IPS-18c (cell line): ENCODE measurements around the gene GJE1.
"Not testable (repeated sequence)": the region's sequence is repeated elsewhere in the genome, so short reads cannot be mapped to it uniquely, and the experiment has no call there.

ENCODE experiments used
- H3K4me3 ChIP-seq: 2 replicates; pipeline ENCODE4 v1.7.0; 2013; ENCODE audit warnings: low read depth, mild to moderate bottlenecking, low read length, moderate library complexity; ENCODE audit not compliant: insufficient read depth
- H3K9me3 ChIP-seq: one replicate; pipeline ENCODE4 v1.6.1; 2013; ENCODE audit warnings: mild to moderate bottlenecking, low read length, moderate library complexity; ENCODE audit not compliant: control insufficient read depth, insufficient read depth

Gene GJE1, protein sequence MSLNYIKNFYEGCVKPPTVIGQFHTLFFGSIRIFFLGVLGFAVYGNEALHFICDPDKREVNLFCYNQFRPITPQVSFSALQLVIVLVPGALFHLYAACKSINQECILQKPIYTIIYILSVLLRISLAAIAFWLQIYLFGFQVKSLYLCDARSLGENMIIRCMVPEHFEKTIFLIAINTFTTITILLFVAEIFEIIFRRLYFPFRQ

GRCh38 chr6:142132625-142133024, at the start of gene GJE1:
Gene GJE1 (plus strand): TSS chr6:142132925. CDS start chr6:142133159, 234 bp downstream.
- H3K4me3 ChIP-seq = no peak within 1 kb of the TSS
- H3K9me3 ChIP-seq = no peaks in the 10 kb centered on the region

GRCh38 chr6:142087950-142088857, 44.5 kb upstream of the GJE1 start:
- Histone ChIP-seq H3K9me3 (no peaks in the 10 kb centered on the region), H3K4me3 (peak overlapping the region; percentile 40)

DNA sequence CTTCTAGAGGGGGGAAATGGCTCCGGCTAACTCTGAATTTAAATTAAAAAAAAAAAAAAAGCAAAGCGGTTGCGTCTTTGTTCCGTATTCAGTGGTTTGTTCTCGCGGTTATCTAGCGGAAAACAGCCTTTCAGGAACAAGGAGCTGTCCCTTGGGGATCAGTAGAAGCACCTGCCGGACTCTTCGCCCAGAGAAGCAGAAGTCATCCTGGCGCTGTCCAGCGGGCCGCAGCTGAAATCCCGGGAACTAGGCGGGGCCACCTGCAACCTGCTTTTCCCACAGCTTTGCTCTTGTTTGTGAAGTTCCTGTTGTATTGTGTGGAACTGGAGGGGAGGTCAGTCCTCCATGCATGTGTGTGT, 43.9 kb upstream of the GJE1 start:
- Histone ChIP-seq H3K4me3 (peak overlapping the region; percentile 40; the same call in 1 of the 2 replicates), H3K9me3 (no peaks in the 10 kb centered on the region)

DNA sequence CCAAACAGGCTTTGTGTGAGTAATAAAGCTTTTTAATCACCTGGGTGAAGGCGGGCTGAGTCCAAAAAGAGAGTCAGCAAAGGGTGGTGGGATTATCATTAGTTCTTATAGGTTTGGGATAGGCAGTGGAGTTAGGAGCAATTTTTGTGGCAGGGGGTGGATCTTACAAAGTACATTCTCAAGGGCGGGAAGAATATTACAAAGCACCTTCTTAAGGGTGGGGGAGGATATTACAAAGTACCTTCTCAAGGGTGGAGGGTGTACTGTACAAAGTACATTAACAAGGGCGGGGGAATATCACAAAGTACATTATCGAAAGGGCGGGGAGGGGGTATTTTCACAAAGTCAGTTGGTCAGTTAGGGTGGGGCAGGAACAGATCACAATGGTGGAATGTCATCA, 27.9 kb upstream of the GJE1 start:
- not testable (repeated sequence) for H3K4me3 ChIP-seq, H3K9me3 ChIP-seq

GRCh38 chr6:142110820-142111219, 21.9 kb upstream of the GJE1 start:
- H3K9me3 ChIP-seq, H3K4me3 ChIP-seq: not testable (repeated sequence)

DNA sequence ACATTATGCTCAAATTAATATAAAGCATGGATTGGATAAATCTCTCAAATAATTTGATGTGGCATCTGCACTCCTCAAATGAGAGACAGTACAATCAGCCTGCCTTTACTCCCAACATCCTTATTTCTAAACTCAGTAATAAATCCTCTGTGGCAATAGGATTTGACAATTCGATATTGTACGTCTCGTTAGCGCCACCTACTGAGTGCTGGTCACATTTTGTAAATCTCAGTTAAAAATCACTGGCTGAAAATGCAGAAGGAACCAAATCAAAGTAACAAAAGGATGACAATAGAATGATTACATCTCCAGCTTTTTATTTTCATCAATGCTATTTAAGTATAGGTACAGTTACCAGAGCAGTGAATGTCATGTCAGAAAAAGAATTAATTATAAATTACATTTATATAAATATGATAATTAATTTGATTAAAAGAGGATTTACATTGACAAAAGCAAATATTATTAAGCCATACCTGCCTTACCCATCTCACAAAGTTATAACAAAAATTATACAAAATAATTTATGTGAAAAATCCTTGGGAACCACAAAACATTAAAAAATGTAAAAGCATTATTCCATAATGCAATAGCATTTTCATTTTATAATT, 20.2 kb upstream of the GJE1 start:
- Histone ChIP-seq H3K9me3 (no peaks in the 10 kb centered on the region), H3K4me3 (no peak overlapping the region)

GRCh38 chr6:142117366-142117765, 15.4 kb upstream of the GJE1 start:
- Histone ChIP-seq H3K4me3 (no peak overlapping the region), H3K9me3 (no peaks in the 10 kb centered on the region)

DNA sequence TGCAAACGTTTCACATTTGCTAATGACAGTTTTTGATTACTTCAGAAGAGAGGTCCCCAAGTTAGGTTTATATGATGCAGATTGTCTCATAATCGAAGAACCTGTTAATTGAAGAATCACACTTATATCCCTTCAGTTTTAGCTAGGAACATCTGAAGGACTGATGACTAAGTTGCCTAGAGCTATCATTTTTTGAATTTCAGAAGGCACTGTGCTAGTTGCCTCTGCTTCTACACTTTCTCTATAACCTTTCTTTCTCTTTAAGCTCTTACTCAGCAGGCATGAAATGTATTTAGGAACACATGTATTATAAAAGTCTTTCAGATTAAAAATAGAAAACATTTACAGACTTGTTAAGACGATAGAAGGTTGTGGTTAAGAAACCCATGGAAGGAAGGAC, 14.4 kb upstream of the GJE1 start:
- Histone ChIP-seq H3K4me3 (no peak overlapping the region), H3K9me3 (no peaks in the 10 kb centered on the region)

DNA sequence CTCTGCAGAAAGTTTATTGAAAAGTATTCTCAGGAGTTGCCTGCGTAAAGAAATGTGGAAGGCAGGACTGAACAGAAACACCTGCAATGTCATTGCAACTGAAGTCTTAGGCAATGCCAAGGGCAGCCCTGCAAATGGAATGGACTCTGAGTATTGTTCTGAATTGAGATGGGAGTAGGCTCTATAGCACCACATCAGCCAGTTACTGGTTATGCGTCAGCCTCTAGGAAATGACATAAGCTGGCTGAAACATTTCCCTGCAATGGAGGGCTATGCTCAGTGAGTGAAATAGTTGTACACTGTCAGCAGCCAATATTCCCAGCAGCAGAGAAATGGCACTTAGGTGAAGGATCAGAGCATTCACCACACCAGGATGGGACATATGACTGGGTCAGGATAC, 13.8 kb upstream of the GJE1 start:
- Histone ChIP-seq H3K4me3 (no peak overlapping the region), H3K9me3 (no peaks in the 10 kb centered on the region)

DNA sequence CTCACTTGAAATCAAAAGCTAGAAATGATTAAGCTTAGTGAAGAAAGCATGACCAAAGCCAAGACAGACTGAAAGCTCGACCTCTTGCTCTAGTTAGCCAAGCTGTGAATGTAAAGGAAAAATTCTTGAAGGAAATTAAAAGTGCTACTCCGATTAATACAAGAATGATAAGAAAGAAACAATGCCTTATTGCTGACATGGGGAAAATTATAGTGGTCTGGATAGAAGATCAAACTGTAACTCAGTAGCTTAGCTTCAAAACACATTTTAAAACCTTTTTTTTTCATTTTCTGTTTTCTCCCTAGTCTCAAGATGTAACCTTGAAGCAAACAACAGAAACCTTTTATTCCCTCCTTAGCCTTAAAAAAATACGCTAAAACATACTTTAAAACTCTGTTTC, 11.4 kb upstream of the GJE1 start:
- H3K9me3 ChIP-seq = no peaks in the 10 kb centered on the region
- H3K4me3 ChIP-seq = no peak overlapping the region

- Histone ChIP-seq H3K4me3 (no peak overlapping the region), H3K9me3 (no peaks in the 10 kb centered on the region)
These were observed 1.9 kb upstream of the GJE1 start for GRCh38 chr6:142130814-142131213.

GRCh38 chr6:142138876-142139275, 6.2 kb downstream of the GJE1 start:
- Histone ChIP-seq H3K4me3 (no peak overlapping the region), H3K9me3 (no peaks in the 10 kb centered on the region)

DNA sequence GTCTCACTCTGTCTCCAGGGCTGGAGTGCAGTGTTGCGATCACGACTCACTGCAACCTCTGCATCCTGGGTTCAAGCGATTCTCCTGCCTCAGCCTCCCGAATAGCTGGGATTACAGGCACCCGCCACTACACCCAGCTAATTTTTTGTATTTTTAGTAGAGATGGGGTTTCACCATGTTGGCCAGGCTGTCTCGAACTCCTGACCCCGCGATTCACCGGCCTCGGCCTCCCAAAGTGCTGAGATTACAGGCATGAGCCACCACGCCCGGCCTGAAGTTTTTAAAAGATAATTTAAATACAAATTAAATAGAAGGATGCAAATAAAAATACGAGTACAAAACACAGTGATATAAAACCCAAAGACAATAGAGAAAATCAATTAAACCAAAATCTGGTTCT, 8.8 kb downstream of the GJE1 start:
- not testable (repeated sequence) for H3K4me3 ChIP-seq, H3K9me3 ChIP-seq

GRCh38 chr6:142146828-142147662, 14.3 kb downstream of the GJE1 start, which contains the start of the genes NMBR and VTA1:
Gene NMBR (minus strand): TSS chr6:142147122. CDS start chr6:142088658, 58,464 bp downstream.
Gene VTA1 (plus strand): TSS chr6:142147263. CDS start chr6:142147288, 25 bp downstream.
- no peaks in the 10 kb centered on the region for H3K9me3 ChIP-seq

DNA sequence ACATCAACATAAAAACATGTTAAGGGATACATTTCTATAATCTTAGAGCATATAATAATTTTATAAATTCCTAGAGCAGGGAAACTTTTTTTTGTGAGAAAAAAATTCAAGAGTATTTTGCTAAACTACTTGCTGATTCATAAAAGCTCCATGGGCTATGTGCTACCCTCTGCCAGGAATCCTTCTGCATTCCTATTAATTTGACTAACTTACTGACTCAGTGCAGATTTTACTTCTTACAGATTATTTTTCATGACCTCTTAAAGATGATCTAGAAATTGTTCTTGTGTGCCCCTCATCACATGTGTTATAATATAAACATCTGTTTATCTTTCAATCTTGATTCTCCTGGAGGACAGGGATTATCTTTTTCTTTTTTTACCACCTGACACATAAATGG, 20.0 kb downstream of the GJE1 start:
- Histone ChIP-seq H3K4me3 (no peak overlapping the region), H3K9me3 (no peaks in the 10 kb centered on the region)

More at GRCh38 chr6:142146828-142147662, 14.3 kb downstream of the GJE1 start, which contains the start of the genes NMBR and VTA1:
- H3K4me3 ChIP-seq = peak within 1 kb of the TSS; percentile 89

- Histone ChIP-seq H3K9me3 (no peaks in the 10 kb centered on the region), H3K4me3 (no peak overlapping the region)
These were observed 20.5 kb downstream of the GJE1 start for GRCh38 chr6:142153196-142153595.

- no peaks in the 10 kb centered on the region for H3K9me3 ChIP-seq
- H3K4me3 ChIP-seq = no peak overlapping the region
These were observed 21.6 kb downstream of the GJE1 start for GRCh38 chr6:142154336-142154735.
